HG03025 (cell line): Measurements from ENCODE around the gene BSG.
"Not testable (repeated sequence)": the region's sequence is repeated elsewhere in the genome, so short reads cannot be mapped to it uniquely, and the experiment has no call there.

Source experiments
- ATAC-seq: cut with Tn5 transposase; IDR thresholded peaks from one replicate; pipeline ENCODE4 v1.9.1; 2021; ENCODE audit warnings: mild to moderate bottlenecking, moderate library complexity; ENCODE audit not compliant: unreplicated experiment, low FRiP score

The BSG gene

GRCh38 chr19:585146-585545, 12.8 kb downstream of the BSG start:
- not testable (repeated sequence) for ATAC-seq

GRCh38 chr19:585551-586110, 13.2 kb downstream of the BSG start:
- no peak for ATAC-seq

GRCh38 chr19:588093-588740, 15.8 kb downstream of the BSG start:
- no peak for ATAC-seq

GRCh38 chr19:588741-589692, 16.6 kb downstream of the BSG start:
- no peak for ATAC-seq

GRCh38 chr19:589693-590395, 17.4 kb downstream of the BSG start, which contains the start of gene HCN2:
TSS of gene HCN2 (plus strand) at chr19:589881. CDS start at chr19:589946, 65 bp downstream.
- ATAC-seq = no peak

GRCh38 chr19:590396-590745, 18.0 kb downstream of the BSG start:
- ATAC-seq = no peak

GRCh38 chr19:590750-591098, 18.3 kb downstream of the BSG start:
- ATAC-seq = no peak

GRCh38 chr19:591099-591958, 18.9 kb downstream of the BSG start:
- no peak for ATAC-seq

- no peak for ATAC-seq
Measured at GRCh38 chr19:592101-592500, 19.7 kb downstream of the BSG start.

GRCh38 chr19:593055-593454, 20.7 kb downstream of the BSG start:
- no peak for ATAC-seq

- no peak for ATAC-seq
Measured at GRCh38 chr19:593505-593904, 21.1 kb downstream of the BSG start.

- ATAC-seq = no peak
Measured at GRCh38 chr19:594265-594870, 22.0 kb downstream of the BSG start.

- ATAC-seq = no peak
Measured at GRCh38 chr19:595326-596262, 23.2 kb downstream of the BSG start.

GRCh38 chr19:596263-596655, 23.9 kb downstream of the BSG start:
- ATAC-seq = no peak

GRCh38 chr19:597406-598315, 25.3 kb downstream of the BSG start:
- ATAC-seq = no peak

GRCh38 chr19:601310-601709, 28.9 kb downstream of the BSG start:
- no peak for ATAC-seq

GRCh38 chr19:601790-602189, 29.4 kb downstream of the BSG start:
- no peak for ATAC-seq
